GM18511 (cell line): ENCODE results near the gene TTC7B.
A peak's percentile ranks its signal among the peaks of the same experiment; 100 is the strongest.

Experiments
- ATAC-seq: cut with Tn5 transposase; IDR thresholded peaks from one replicate; pipeline ENCODE4 v1.9.1; 2021; ENCODE audit warnings: mild to moderate bottlenecking, moderate library complexity; ENCODE audit not compliant: unreplicated experiment

TTC7B gene

DNA sequence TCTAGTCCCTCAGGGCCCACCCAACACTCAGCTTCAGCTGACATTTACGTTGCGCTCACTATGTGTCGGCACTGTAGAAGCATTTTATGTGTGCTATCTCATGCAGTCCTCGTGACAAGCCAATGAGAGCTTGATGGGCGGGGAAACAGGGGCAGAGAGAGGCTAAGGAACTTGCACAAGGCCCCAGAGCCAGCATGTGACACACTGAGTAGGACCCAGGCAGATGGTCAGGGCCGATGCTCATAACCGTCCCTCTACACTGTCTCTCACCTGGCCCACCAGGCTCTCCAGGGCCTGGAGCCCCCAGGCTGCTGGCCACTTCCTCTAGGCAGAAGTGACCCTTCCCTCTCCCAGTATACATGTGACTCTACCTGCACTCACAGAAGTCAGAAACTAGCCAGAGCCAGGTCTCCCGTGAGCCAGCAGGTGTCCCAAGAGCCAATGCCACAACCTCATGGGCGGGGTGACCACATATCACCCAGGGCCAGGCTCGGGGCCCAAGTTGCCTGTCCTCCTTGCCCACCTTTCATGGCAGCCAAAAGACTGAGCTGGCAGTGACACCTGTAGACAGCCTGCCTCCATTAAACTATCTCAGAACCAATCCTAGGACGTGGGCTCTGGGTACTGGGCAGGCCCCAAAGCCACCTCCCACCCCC lies 38.3 kb downstream of the TTC7B start:
- ATAC-seq = no peak

DNA sequence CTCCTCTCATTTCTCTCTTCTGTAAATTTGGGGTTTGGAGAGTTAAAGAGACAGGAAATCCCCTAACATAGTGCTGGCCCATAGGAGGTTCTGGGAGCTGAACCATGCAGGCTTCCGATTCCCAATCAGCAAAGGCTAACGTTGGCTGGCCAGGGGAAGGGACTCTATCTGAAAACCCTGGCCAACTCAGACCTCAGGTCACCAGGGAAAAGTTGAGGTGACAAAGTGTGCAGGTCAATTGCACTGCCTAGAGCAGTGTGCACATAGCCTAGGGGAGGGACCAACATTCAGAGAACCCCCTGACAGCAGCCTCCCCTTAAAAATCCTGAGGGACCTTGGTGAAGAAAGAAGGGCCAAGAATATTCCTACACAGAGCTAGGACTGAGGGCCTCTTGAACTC lies 38.9 kb downstream of the TTC7B start:
- ATAC-seq = no peak

DNA sequence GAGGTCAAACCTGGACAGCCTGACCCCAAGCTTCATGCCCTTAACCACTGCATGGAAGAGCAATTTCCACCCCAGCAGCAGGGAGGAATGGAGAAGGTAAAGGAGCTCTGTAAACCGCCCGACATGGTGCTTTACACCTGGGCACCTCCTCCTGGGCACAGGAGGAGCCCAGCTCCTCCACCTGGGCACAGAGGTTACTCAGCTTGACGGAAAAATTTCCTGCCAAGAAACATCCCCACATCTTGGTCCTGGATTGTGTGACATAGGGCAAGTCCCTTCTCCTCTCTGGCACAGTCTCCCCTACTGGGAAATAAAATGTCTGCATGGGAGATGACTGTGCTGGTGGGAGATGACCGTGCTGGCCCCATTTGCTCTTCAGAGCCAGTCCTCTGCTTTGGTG lies 40.8 kb downstream of the TTC7B start:
- no peak for ATAC-seq

DNA sequence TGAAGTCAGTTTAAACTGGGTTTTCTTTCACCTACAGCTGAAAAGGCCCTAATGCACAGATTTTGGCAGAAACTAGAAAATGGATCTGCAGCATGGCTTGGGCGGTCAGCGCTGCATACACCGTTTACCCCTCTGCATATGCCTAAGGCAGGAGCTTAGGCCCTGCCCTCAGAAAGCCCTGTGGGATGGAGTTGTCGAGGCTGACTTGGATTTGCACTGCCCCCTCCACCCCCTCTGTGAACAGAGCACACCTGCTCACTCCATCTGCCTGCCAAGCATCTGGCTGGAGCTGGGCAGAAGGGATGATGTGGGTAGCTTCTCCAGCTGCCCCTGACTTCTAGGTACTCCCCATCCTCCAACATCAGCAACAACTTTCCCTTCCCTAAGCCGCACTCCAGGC lies 41.9 kb downstream of the TTC7B start:
- no peak for ATAC-seq

DNA sequence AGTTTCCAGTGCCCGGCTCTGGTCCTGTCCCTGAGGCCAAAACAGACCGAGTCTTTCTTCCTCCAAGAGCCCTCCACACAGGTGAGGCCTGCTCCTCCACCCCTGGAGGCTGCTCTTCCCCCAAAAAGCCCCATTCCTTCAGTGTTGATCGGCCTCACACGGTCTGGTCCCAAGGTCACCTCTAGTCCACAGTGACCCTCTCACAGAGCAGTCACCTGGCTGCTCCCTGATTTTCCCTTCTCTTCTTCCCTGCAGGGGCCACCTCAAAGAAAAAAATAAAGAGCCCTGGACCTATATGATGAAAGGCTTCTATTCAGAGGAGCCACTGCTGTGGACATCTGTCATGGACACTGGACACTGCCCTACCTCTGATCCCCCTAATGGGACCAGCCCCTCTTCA lies 42.5 kb downstream of the TTC7B start:
- no peak for ATAC-seq

DNA sequence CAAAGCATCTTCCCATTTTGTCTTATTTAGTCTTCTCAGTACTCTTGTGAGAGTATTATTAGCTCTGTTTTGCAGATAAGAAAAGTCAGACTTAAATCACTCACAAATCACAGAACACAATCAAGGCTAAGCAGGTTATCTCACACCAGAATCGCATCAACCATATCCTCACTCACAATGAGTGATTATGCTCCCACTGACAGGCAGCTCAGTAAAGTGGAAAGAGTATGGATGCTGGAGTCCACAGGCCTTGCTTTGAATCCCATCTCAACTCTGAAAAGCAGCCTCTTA lies 43.1 kb downstream of the TTC7B start:
- ATAC-seq = no peak

DNA sequence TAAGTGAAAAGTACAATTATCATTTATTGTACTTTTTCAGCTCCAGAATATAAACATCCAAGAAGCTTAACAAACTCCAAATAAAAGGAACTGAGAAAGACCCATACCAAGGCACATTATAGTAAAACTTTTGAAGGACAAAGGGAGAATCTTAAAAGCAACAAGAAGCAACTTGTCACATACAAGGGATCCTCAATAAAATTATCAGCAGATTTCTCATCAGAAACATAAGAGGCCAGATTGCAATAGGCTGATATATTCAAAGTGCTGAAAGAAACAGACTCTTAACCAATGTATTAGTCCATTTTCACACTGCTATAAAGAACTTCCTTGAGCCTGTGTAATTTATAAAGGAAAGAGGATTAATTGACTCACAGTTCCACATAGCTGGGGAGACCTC lies 48.3 kb downstream of the TTC7B start:
- ATAC-seq = no peak

DNA sequence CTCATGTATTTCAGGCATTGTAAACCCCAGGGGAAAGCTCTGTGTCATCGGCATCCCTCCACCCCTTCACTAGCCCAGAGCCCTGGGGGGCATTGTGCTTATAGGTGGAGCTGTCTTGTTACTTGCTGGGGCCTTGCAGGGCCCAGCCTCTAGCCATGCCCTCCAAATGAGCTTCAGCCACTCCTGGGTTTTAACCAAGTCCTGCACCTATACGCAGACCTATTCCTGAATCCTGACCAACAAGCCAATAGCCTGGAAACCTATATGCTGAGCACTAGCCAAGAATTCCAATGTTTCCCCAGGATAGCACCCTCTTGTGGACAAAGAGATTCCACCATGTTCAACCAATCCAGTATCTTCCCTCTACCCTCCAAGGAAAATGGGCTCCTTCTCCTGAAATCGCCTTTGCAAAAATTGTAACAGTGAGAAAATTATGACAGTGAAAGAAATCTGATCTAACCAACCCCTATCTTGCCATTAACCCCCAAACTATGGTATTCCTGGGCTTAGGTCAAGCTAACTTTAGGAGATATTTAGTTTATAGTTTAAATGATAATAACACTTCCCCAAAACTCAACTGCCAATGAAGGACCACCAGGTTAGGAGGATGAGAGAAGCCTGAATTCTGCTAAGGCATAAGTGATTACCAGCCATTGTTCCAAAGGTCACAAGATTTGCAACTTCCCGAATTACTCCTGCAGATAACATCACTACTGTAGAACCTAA lies 55.5 kb downstream of the TTC7B start:
- ATAC-seq = no peak

DNA sequence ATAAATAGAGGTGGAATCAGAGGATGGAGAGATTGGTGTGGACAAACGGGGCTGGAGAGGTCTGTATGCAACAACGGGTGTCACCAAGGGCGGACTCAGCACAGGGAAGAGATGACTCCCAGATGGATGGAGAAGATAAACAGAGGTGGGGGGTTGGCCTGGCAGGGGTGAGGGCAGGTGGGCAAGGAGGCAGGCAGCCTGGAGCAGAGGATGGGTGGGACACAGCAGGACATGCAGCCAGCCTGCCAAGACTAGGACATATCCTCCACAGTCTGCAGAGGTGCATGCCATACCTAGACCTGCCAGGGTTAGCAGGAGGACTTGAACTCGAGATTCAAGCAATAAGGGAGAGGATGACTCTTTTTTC lies 56.2 kb downstream of the TTC7B start:
- no peak for ATAC-seq

DNA sequence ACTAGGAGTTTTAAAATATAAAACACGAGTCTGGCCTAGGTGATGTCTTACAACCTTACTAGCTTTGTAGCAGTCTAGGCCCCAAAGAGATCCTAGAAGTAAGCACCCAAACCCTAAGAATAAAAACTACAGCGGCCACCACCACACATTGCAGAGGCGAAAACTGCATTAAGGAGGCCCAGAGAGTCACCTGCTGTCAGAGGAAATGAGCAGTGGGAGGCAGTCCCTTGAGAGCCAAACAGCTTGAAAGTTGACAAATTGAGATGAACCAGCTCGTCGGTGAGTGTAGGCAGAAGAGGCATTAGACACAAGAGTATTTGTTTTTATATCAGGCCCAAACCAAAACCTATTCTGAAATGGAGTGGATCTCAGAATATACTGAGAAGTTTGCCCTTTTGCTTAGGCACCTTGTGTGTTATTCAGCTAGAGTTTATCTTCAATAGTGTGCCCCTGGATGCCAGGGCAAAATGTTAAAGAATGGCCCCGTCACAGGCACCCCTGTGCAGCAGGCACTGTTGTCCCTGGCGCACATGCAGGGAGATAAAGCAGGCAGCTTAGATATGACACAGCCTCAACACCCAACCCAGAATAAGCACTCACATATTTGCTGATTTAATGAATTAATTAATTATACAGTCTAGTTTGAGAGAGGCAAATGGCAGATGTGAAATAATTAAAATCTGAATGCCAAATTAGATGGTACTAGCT lies 56.7 kb downstream of the TTC7B start:
- ATAC-seq = peak; percentile 61

DNA sequence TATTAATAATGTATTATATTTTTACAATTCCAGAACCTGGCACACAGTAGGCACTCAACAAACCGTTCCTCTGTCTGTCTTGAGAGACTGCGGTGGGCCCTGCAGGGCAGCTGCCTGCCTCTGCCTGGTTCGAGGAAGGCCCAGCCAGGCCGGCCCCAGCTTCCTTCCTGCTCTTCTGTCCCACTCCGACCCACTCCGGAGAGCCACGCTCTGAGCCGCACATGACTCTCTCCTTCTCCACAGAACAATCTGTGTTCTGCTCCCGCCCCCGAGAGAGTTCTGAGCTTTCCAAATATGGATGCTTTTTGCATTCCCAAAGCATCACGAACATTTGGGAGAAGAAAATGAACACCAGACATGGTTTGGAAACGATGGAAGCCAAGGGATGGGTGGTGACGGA lies 57.3 kb downstream of the TTC7B start:
- peak; percentile 31 for ATAC-seq

DNA sequence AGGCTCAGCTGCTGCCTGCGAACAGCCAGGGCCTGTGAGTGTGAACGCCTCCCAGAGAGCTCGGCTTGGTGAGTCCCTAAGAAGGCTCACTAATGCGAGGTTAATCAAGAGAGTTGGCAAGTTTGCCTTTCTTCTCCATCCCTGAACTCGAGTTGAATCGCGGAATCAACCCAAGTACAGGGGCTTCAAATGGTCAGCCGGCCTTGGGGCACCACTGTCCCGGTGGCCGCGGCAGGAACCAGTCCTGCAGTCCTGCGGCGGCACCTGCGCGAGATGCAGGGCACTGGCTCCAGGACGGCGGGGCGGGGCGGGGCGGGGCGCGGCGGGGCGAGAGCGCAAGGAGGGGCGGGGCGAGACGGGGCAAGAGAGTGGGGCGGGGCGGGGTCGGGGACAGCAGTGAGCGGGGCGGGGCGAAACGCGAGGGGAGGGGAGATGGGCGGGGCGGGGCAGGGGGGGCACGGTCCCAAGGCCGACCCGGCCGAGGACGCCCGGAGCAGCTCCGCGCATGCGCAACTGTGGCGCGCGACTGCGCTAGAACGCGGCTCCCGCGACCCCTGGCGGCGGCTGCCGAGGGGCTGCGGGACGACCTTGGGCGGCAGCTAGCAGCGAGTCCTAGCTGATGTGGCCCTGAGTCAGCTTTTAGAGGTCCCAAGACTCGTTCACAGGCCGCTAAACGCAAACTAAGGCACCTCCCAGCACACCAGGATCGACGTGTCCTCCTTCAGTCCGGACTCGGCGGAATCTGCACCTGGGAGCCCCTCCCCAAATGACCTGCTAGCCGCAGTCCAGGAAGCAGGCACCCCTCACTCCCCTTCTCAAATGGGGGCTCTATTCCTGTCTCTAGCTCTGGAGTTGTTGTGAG lies 58.0 kb downstream of the TTC7B start:
- ATAC-seq = peak; percentile 83

DNA sequence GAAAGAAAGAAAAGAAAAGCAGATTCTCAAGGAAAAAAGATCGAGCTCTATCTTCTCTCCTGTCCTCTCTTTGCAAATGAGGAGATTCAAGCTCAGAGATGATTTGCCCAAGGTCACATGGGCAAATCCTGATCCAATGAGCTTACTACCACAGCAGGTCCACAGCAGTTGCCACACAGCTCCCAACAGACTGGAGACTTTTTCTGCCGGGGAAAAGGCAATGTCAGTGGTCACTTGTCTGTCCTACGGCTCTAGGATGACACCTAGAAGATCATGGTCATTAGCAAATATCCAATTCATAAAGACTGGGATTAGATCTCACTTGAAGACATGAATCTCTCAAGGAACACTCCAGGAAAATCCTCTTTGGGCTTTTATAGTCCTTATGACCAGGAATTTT lies 58.8 kb downstream of the TTC7B start:
- no peak for ATAC-seq

DNA sequence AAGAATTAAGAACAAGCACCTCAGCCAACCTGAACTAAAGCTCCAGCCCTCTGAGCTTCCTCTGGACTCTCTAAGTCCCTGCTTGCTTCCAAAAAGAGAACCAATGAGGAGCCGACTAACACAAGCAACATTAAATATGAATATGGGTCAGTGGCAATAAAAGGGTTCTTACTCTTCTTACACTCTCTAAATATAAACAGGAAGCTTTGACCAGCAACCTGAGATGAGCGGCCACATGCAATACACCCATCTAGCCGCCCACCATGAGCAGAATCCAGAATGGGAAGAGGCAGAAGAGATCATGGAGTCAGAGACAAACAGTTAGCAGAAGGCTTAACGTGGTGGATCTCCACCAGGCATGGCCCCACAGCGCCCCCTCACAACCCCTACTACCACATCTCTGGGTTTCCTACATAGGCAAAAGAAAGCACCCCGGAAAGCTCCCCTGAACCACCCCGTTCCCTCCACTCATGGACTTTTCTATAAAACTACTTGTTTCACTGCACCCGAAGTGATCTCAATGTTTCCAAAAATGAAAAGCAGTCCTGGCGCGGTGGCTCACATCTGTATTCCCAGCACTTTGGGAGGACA lies 59.4 kb downstream of the TTC7B start:
- ATAC-seq = no peak

DNA sequence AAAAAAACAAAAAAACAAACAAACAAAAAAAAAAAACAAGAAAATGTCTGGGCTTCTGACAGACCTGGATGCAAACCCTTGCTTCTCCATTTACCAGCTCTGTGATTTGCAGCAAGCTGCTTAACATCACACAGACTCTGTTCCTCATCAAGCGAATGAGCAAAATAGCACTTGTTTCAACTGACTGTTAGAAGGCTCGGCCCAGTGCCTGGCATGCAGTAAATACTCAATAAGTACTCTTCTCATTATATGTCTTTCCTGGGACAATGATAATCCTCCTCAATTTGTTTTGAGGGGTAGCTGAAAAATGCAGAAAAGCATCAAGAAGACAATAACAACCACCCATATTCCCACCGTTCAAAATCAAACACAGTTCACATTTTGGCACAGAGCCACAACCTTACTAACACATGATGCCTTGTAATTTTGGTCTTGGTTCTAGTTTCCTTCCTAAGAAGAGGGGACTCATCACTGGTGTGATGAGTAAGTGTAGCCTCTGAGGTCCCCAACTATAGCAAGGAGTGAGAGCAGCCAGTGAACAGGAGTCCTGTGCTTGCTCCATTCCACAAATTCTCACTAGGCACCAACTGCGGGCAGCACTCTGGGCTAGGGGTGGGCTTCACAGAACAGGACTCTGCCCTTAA lies 60.4 kb downstream of the TTC7B start:
- ATAC-seq = no peak

DNA sequence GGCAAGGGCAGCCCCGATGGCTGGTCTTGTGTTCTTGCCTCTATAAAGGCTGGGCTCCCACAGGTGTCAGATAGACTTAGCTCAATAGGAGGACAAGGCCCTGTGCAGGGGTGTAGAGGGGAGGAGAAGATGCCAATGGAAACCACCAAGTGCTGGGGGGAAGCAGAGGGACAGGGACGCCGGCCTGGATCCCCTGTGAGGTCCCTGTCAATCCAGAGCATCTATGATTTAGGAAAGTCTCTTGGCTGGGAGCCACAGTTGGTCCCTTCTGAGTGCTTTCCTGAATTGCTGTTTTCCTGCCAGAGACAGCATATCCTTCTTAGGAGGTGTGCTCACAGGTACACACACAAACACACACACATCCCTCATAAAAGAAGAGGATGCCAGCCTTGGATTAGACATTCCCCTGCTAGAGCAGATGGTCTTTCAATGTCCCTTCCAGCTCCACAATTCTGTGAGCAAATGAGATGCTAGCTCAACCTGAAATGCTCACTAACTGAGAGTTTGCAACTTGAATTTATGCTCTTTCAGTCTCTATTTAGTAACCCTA lies 62.7 kb downstream of the TTC7B start:
- ATAC-seq = no peak

DNA sequence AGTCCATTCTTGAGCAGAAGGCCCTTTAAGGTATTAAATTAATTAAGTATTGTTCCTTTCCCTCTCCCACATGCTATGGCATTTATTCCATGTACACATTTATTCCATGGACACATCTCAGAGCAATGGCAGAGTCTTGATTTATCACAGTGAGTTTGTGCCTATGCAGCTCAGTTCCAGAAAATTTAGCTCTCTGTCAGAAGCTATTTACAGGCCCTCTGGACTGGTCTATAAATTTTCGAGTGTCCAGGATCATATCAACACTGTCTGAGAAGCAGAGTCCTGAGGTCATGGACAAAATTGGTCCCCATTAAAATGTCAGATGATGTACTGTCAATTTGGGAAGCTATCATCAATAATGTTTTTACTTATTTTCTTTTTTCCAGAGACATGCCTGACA lies 65.5 kb downstream of the TTC7B start:
- ATAC-seq = no peak

DNA sequence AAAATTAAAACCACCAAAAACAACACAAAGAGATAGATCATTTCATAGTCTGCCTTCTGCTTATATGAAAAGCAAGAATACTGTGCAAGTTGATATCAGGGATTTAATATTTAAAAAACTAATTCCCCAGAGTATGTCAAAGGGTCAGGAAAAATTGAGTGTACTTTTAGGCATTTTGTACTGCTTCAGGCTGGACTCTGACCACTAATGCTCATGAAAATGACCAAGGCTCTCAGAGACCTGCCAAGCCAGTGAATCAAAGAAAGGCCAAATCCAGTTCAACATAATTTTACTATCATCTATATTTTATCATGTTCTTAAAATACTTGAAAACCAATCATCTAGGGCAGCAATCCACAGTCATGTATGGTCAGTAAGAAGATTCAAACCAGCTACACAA lies 66.0 kb downstream of the TTC7B start:
- no peak for ATAC-seq

DNA sequence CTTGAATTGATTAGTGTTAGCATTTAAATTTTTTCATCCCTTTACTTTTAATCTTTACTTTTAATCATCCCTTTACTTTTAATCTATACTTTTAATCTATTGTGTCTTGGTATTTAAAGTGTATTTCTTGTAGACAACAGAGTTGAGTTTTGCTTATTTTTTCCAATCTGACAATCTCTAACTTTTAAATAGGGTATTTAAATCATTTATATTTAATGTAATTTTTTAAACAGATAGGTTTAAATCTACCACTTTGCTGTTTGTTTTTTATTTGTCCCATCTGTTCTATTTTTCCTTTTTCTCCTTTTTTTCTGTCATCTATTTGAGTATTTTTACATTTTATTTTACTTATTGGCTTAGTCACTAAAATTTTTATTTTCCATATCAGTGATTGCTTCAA lies 68.3 kb downstream of the TTC7B start:
- ATAC-seq = no peak

DNA sequence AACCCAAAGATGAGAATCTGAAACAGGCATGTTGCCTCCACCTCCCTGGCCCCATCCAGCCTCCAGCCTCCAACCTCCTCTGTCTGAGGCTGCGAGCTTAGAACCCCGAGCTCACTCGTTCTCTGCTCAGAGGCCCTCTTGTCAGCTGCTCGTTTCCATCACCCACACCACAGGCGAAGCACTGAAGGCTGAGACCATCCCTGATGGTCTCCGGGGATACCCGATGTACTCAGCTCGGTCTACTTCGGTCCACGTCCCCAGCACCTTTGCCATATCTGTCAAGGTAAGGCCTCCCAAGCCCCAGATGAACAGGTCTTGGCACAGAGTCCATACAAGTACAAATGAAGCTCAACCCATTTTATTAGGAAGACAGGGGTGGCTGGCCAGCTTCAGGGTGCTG lies 72.4 kb downstream of the TTC7B start:
- ATAC-seq = no peak
